GM19035 (cell line): ENCODE results near the gene RAB11A.

Experiments
- ATAC-seq: cut with Tn5 transposase; IDR thresholded peaks from one replicate; pipeline ENCODE4 v1.9.1; 2021; ENCODE audit not compliant: unreplicated experiment

RAB11A gene

GRCh38 chr15:65869126-65869953, at the start of gene RAB11A:
Gene RAB11A, plus strand, starts transcription at chr15:65869491. Its CDS starts 95 bp downstream, at chr15:65869586.
- peak; percentile 88 for ATAC-seq

GRCh38 chr15:65819563-65819960, 49.7 kb upstream of the RAB11A start:
- no peak for ATAC-seq

GRCh38 chr15:65821070-65821469, 48.2 kb upstream of the RAB11A start:
- ATAC-seq, result no peak

GRCh38 chr15:65822316-65822715, 47.0 kb upstream of the RAB11A start:
- no peak for ATAC-seq

- no peak for ATAC-seq
Measured at GRCh38 chr15:65824031-65824743, 45.1 kb upstream of the RAB11A start.

- no peak for ATAC-seq
Measured at GRCh38 chr15:65824941-65825544, 44.2 kb upstream of the RAB11A start.

- no peak for ATAC-seq
Measured at GRCh38 chr15:65827065-65827464, 42.2 kb upstream of the RAB11A start.

- ATAC-seq, result no peak
Measured at GRCh38 chr15:65828585-65828984, 40.7 kb upstream of the RAB11A start.

GRCh38 chr15:65829130-65829764, 40.0 kb upstream of the RAB11A start:
- no peak for ATAC-seq

GRCh38 chr15:65832549-65833364, 36.5 kb upstream of the RAB11A start:
- no peak for ATAC-seq

GRCh38 chr15:65833501-65834205, 35.6 kb upstream of the RAB11A start:
- no peak for ATAC-seq

- no peak for ATAC-seq
Measured at GRCh38 chr15:65834603-65835282, 34.5 kb upstream of the RAB11A start.

GRCh38 chr15:65835447-65835846, 33.8 kb upstream of the RAB11A start:
- no peak for ATAC-seq

GRCh38 chr15:65836665-65837064, 32.6 kb upstream of the RAB11A start:
- no peak for ATAC-seq

- no peak for ATAC-seq
Measured at GRCh38 chr15:65837301-65838294, 31.7 kb upstream of the RAB11A start.

GRCh38 chr15:65839354-65839901, 29.9 kb upstream of the RAB11A start:
- no peak for ATAC-seq

- ATAC-seq, result no peak
Measured at GRCh38 chr15:65839985-65840384, 29.3 kb upstream of the RAB11A start.
